ENCODE measurements around the gene SH3D21.

Gene SH3D21

DNA sequence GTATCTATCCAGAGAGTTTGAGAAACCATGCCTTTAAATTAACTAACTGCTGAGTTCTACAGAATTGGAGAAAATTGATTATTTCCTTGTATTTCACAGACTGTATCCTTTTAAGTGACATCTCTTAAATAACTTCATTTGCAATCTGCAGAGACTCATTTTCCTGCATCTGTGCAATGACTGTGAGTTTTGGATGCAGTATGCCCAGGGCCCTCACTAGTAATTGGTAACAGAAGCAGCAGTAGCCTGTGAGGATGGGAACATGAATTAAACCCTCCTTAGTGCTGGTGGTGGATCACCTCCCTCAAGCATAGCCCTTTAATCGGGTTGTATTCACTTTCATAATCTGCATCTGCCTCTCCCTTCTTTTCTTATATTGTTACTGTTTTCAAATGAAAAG, 21.7 kb upstream of the SH3D21 start:
- TF ChIP-seq, protein P1, sequence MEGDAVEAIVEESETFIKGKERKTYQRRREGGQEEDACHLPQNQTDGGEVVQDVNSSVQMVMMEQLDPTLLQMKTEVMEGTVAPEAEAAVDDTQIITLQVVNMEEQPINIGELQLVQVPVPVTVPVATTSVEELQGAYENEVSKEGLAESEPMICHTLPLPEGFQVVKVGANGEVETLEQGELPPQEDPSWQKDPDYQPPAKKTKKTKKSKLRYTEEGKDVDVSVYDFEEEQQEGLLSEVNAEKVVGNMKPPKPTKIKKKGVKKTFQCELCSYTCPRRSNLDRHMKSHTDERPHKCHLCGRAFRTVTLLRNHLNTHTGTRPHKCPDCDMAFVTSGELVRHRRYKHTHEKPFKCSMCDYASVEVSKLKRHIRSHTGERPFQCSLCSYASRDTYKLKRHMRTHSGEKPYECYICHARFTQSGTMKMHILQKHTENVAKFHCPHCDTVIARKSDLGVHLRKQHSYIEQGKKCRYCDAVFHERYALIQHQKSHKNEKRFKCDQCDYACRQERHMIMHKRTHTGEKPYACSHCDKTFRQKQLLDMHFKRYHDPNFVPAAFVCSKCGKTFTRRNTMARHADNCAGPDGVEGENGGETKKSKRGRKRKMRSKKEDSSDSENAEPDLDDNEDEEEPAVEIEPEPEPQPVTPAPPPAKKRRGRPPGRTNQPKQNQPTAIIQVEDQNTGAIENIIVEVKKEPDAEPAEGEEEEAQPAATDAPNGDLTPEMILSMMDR (IDR thresholded peaks at IDR 0.05; ENCODE audit: control extremely low read depth, extremely low read depth, low read depth, missing control alignments): no peak
- no peak for DNase-seq (ENCODE audit: extremely low spot score)
- CTCF ChIA-PET: interaction anchor here (1.4 to 3.8 kb wide), 11 partner anchors 18 to 189 kb away, joined by 3 to 45 read pairs (median 6); partner anchors contain the start of gene TRAPPC3
- POLR2A ChIA-PET: no interaction called here

- TF ChIP-seq, protein P1 (IDR thresholded peaks at IDR 0.05; ENCODE audit: control extremely low read depth, extremely low read depth, low read depth, missing control alignments): peak; percentile 43
- ChIA-PET CTCF (interaction anchor here (0.6 to 3.8 kb wide), 55 partner anchors 9 to 218 kb away, joined by 3 to 45 read pairs (median 4); partner anchors contain the start of genes THRAP3 and TRAPPC3), POLR2A (interaction anchor here (1.0 kb wide), 1 partner anchor 21 kb away, joined by 3 read pairs; the partner anchor contains the start of gene SH3D21)
- DNase-seq (ENCODE audit: extremely low spot score): peak; percentile 71
These were observed 20.6 kb upstream of the SH3D21 start for GRCh38 chr1:36285443-36286101.

DNA sequence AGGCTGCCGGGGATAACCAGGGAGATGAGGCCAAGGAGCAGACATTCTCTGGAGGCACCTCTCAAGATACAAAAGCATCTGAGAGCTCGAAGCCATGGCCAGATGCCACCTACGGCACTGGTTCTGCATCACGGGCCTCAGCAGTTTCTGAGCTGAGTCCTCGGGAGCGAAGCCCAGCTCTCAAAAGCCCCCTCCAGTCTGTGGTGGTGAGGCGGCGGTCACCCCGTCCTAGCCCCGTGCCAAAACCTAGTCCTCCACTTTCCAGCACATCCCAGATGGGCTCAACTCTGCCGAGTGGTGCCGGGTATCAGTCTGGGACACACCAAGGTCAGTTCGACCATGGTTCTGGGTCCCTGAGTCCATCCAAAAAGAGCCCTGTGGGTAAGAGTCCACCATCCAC, 19.4 kb upstream of the SH3D21 start:
- CTCF ChIA-PET: interaction anchor here (1.3 to 3.8 kb wide), 8 partner anchors 8 to 136 kb away, joined by 3 to 45 read pairs (median 10); partner anchors contain the start of genes THRAP3 and TRAPPC3
- no peak for DNase-seq (ENCODE audit: extremely low spot score)
- POLR2A ChIA-PET: no interaction called here
- TF ChIP-seq, protein P1 (IDR thresholded peaks at IDR 0.05; ENCODE audit: control extremely low read depth, extremely low read depth, low read depth, missing control alignments): no peak

DNA sequence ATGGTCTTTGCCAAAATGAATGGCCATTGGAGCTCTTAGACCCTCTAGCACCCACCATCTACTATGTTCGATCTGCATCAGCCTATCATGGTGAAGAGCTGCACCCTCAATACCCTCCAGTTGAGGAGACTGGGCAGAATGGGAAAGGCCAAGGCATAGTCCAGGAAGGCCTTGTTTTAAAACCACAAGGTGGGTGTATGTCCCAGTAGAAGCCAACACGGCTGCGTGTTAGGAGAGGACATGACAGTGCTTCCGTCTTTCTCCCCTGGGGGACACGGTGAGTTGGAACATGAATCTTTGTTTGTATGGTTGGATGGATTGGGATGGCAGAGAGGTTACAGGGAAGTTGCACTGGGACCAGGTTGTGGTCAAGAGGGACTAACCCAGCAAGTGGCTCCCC, 18.6 kb upstream of the SH3D21 start:
- DNase-seq (ENCODE audit: extremely low spot score): no peak
- POLR2A ChIA-PET: no interaction called here
- CTCF ChIA-PET: interaction anchor here (1.5 to 3.8 kb wide), 5 partner anchors 9 to 137 kb away, joined by 3 to 45 read pairs (median 14); partner anchors contain the start of genes THRAP3 and TRAPPC3
- TF ChIP-seq, protein P1 (IDR thresholded peaks at IDR 0.05; ENCODE audit: control extremely low read depth, extremely low read depth, low read depth, missing control alignments): no peak

- DNase-seq (ENCODE audit: extremely low spot score): no peak
- TF ChIP-seq, protein P1 (IDR thresholded peaks at IDR 0.05; ENCODE audit: control extremely low read depth, extremely low read depth, low read depth, missing control alignments): no peak
- POLR2A ChIA-PET: interaction anchor here (0.6 kb wide), 1 partner anchor 11 kb away, joined by 3 read pairs; the partner anchor contains the start of gene SH3D21
- CTCF ChIA-PET: interaction anchor here (2.8 kb wide), 1 partner anchor 9 kb away, joined by 26 read pairs; no protein-coding TSS in a partner anchor
These were observed 10.8 kb upstream of the SH3D21 start for GRCh38 chr1:36295390-36295789.

GRCh38 chr1:36297062-36297461, 9.1 kb upstream of the SH3D21 start:
- DNase-seq (ENCODE audit: extremely low spot score): no peak
- ChIA-PET POLR2A (no interaction called here), CTCF (interaction anchor here (2.8 kb wide), 1 partner anchor 10 kb away, joined by 26 read pairs; no protein-coding TSS in a partner anchor)
- TF ChIP-seq, protein P1 (IDR thresholded peaks at IDR 0.05; ENCODE audit: control extremely low read depth, extremely low read depth, low read depth, missing control alignments): no peak
